Measurements from ENCODE around the gene CFAP141.

CFAP141 gene

DNA sequence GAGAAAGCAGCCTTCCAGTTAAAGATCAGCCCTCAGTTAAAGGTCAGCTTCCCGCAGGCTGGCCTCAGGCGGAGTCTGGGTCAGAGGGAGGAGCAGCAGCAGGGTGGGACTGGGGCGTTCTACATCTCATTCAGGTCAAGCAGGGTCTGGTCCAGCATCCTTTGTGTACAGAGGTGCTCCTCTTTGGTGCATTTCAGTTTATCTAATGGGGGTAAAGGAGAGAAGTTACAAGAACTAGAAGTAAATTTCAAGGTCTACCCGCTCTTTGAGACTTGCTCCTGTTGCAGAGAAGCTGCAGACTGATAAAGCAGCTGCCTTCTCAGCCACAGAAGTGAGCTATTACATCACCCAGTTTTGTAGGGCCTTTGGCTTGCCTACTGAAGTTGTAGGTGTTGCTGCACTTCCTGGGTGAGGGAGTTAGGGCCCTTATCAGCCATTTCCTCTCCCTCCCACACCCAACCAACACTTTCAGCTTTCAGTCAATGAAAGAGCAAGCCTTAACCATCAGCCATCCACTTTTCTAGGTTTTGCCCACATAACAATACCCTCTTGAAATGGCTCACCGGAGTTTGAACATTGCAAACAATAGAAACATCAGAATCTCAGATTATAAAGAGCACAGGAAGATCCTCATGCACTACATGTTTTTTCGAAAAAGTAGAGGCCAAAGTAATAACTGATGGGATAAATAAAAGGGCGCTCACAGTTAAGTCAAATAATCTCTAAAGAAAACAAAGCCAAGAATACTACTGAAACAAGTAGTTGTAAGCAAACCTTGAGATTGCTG is 48.4 kb downstream of the CFAP141 start:
- TF ChIP-seq, protein P1, sequence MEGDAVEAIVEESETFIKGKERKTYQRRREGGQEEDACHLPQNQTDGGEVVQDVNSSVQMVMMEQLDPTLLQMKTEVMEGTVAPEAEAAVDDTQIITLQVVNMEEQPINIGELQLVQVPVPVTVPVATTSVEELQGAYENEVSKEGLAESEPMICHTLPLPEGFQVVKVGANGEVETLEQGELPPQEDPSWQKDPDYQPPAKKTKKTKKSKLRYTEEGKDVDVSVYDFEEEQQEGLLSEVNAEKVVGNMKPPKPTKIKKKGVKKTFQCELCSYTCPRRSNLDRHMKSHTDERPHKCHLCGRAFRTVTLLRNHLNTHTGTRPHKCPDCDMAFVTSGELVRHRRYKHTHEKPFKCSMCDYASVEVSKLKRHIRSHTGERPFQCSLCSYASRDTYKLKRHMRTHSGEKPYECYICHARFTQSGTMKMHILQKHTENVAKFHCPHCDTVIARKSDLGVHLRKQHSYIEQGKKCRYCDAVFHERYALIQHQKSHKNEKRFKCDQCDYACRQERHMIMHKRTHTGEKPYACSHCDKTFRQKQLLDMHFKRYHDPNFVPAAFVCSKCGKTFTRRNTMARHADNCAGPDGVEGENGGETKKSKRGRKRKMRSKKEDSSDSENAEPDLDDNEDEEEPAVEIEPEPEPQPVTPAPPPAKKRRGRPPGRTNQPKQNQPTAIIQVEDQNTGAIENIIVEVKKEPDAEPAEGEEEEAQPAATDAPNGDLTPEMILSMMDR (IDR thresholded peaks at IDR 0.05), result no peak
- Histone ChIP-seq H3K27ac (peak overlapping the region; percentile 16 to 70), H3K4me3 (no peak overlapping the region)
- no peak for DNase-seq (ENCODE audit: low spot score)

DNA sequence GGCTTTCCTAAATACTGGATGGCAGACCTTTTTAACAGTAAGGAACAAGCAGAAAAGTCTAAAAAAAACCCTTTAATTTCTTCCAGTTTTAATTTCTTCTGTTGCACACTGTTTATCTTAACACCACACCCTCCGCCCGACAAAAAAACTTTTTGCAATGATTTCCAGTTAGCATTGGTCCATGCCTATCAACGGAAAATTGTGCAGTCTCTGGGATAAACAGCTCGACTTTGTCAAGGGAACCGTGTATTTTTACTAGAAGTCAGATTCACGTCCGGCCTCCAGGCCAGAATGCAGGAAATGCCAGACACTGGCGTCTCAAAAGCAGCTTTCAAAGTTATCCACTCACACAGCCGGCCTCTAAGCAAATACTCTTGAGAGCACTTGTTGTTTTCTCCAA is 50.9 kb downstream of the CFAP141 start:
- TF ChIP-seq, protein P1 (IDR thresholded peaks at IDR 0.05), result no peak
- peak overlapping the region; percentile 33 for H3K4me3 ChIP-seq
- DNase-seq (ENCODE audit: low spot score), result peak; percentile 84
- peak overlapping the region; percentile 65 to 92 for H3K27ac ChIP-seq

DNA sequence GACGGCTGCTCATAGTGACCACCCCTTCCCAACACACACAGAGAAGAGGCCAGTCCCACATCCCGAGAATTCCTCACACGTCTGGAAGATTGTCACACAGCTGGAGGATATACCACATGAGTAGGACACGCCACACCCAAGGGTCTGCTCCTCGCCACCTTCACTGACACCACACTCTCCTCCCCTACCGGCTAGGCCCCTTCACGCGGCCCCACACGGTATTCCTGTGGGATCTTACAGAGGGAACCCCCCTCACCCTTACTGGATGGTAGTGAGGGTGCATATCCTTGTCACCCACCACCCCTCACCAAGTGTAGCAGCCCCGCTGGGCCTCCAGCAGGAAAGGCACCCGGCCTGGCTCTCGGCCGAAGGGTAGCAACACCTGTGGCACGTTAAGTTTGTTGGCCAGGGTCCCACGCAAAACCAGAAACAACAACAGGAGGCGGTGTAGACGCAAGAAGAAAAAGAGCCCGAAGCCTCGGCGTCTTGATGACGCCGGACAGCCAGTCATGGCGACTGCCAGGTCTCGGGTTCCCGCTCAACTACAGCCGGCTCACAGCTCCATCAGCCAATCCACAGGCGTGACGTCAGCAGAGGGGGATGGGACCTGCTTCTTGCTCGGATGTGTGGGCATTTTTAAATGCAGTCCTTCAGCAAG is 51.5 kb downstream of the CFAP141 start, which contains the start of gene NUP210L:
TSS of gene NUP210L (minus strand) at position 540 of the 658 bp plus-strand sequence.
- Histone ChIP-seq H3K4me3 (peak within 1 kb of the TSS; percentile 33), H3K27ac (peak within 1 kb of the TSS; percentile 65 to 92)
- TF ChIP-seq, protein P1 (IDR thresholded peaks at IDR 0.05), result no peak
- peak; percentile 82 for DNase-seq (ENCODE audit: low spot score)

DNA sequence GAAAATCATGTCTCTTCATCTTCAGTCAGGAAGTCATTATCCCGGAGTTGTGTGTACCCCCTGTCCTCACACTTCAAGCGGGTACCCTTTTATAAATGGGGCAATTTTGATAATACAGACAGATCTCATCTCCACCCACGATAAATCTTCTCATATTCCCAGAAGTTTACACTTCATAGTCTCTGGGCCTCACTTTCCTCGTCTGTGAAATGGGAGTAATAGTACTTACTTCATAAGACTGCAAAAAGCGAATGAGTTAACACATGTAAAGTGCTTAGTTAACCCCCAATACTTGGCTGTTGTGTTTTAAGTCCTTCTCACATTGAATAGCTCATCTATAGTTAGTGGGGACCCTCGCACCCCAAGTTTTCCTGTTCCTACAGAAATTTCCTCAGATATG is 52.1 kb downstream of the CFAP141 start:
- H3K27ac ChIP-seq, result peak overlapping the region; percentile 65 to 92

DNA sequence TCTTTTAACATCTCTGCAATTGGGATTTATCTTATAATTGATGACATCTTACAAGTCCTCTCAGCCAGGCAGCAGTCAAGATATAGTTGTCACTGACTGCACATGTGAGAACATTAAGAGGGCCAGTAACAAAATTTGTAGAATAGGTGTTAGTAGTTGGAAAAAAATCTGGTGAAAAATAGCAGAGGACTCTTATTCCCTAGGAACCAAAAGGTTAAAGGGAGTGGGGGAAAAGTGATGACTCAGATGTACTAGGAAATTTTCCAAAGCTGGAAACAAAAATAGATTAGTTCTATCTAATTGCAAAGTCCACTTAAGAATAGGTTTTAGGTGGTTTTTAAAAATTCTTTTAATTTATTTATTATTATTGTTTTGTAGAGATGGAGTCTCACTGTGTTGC is 54.8 kb downstream of the CFAP141 start:
- no peak for DNase-seq (ENCODE audit: low spot score)

More for the DNA sequence above, 52.1 kb downstream of the CFAP141 start:
- TF ChIP-seq, protein P1 (IDR thresholded peaks at IDR 0.05), result no peak
- no peak for DNase-seq (ENCODE audit: low spot score)
- H3K4me3 ChIP-seq, result no peak overlapping the region

More for the DNA sequence above, 54.8 kb downstream of the CFAP141 start:
- Histone ChIP-seq H3K4me3 (no peak overlapping the region), H3K27ac (peak overlapping the region in 1 of 2 donors; percentile 56)
- TF ChIP-seq, protein P1 (IDR thresholded peaks at IDR 0.05), result no peak
